ENCODE results near the gene THG1L. TPM values are rescaled to one million over a fixed set of nuclear protein-coding genes. Genes with fewer than 3 reads are reported as not detected.

Gene THG1L
- polyA plus RNA-seq, 1 of the 3 experiments (the other 2 are of a cell fraction): 37.0 TPM

GRCh38 chr5:157745041-157745456 is 13.8 kb downstream of the THG1L start:
- H3K79me2 ChIP-seq (ENCODE audit: insufficient read depth): peaks cover 52% of the 10 kb centered on the region; the same call in 1 of the 2 replicates
- H3K4me2 ChIP-seq: peak overlapping the region; percentile 83
- peaks cover 12 to 18% of the 10 kb centered on the region in 2 experiments; a peak in 3 of 4 replicates for H3K4me1 ChIP-seq (ENCODE audit: control insufficient read depth in 1 of 2, insufficient read depth in 2 of 2, low read depth in 1 of 2, low read length in 1 of 2)
- no peaks in the 10 kb centered on the region for H3K27me3 ChIP-seq (ENCODE audit: insufficient read depth)
- peaks cover 0 to 1% of the 10 kb centered on the region in 2 experiments for H3K36me3 ChIP-seq (replicated peaks in 1 of 2; ENCODE audit: control insufficient read depth in 1 of 2, insufficient read depth in 2 of 2, low read length in 1 of 2)
- peaks cover 21% of the 10 kb centered on the region for H3F3A ChIP-seq (replicated peaks; ENCODE audit: insufficient read depth)
- TF ChIP-seq PBX3 (IDR thresholded peaks at IDR 0.05) (no peak), RCOR1 (IDR thresholded peaks at IDR 0.05; ENCODE audit: low read length) (peak; percentile 74), GATA2 (CRISPR knock-in tag; IDR thresholded peaks at IDR 0.05) (peak; percentile 42), TCF12 (IDR thresholded peaks at IDR 0.05) (peak; percentile 16; the same call in 1 of the 2 replicates), CTCF (IDR thresholded peaks at IDR 0.05) (no peak)
- H3K9me3 ChIP-seq: no peaks in the 10 kb centered on the region
- peak overlapping the region; percentile 74; the same call in 1 of the 2 replicates for H2AFZ ChIP-seq (ENCODE audit: low read depth)
- CTCF ChIA-PET: interaction anchor here (0.7 to 3.6 kb wide), 5 partner anchors 9 to 349 kb away, joined by 3 to 41 read pairs (median 4); no protein-coding TSS in a partner anchor
- POLR2A ChIA-PET: no interaction called here
- H3K27ac ChIP-seq (ENCODE audit: low read depth in 2 of 2, low read length in 1 of 2): peak overlapping the region in 1 of 2 experiments; percentile 56; a peak in 2 of 4 replicates
- H4K20me1 ChIP-seq (ENCODE audit: insufficient read depth): no peaks in the 10 kb centered on the region
- peak overlapping the region; percentile 76 to 83; a peak in 3 of 4 replicates for H3K4me3 ChIP-seq (ENCODE audit: low read depth in 2 of 2, low read length in 1 of 2)
- no peaks in the 10 kb centered on the region for H3K9me2 ChIP-seq
- H3K9ac ChIP-seq: peak overlapping the region; percentile 73; the same call in 1 of the 2 replicates
- peak; percentile 62 for DNase-seq
- 78% methylated on average over 4 of the region's 4 CpGs for WGBS (ENCODE audit: low lambda C conversion rate)

GRCh38 chr5:157747173-157747740 is 16.0 kb downstream of the THG1L start:
- H4K20me1 ChIP-seq (ENCODE audit: insufficient read depth): no peaks in the 10 kb centered on the region
- no peak overlapping the region; the same call in 1 of the 2 replicates for H2AFZ ChIP-seq (ENCODE audit: low read depth)
- 97% methylated on average over 6 of the region's 6 CpGs for whole genome bisulfite sequencing (ENCODE audit: low lambda C conversion rate)
- ChIA-PET POLR2A (no interaction called here), CTCF (interaction anchor here (3.2 kb wide), 1 partner anchor 15 kb away, joined by 23 read pairs; no protein-coding TSS in a partner anchor)
- no peak overlapping the region for H3K9ac ChIP-seq
- H3K9me2 ChIP-seq: no peaks in the 10 kb centered on the region
- H3K4me2 ChIP-seq: no peak overlapping the region
- no peaks in the 10 kb centered on the region for H3K9me3 ChIP-seq
- no peaks in the 10 kb centered on the region for H3K27me3 ChIP-seq (ENCODE audit: insufficient read depth)
- peaks cover 66% of the 10 kb centered on the region for H3K79me2 ChIP-seq (ENCODE audit: insufficient read depth)
- H3K27ac ChIP-seq (ENCODE audit: low read depth in 2 of 2, low read length in 1 of 2): peak overlapping the region in 1 of 2 experiments; percentile 81; a peak in 1 of 4 replicates
- H3K4me3 ChIP-seq (ENCODE audit: low read depth in 2 of 2, low read length in 1 of 2): no peak overlapping the region
- H3K4me1 ChIP-seq (ENCODE audit: control insufficient read depth in 1 of 2, insufficient read depth in 2 of 2, low read depth in 1 of 2, low read length in 1 of 2): peaks cover 15 to 18% of the 10 kb centered on the region in 2 experiments; a peak in 3 of 4 replicates
- TF ChIP-seq RAD21 (IDR thresholded peaks at IDR 0.05; ENCODE audit: low read length) (no peak), MEF2A (IDR thresholded peaks at IDR 0.05; ENCODE audit: borderline replicate concordance, low read depth) (no peak), SMC3 (IDR thresholded peaks at IDR 0.05; ENCODE audit: low read depth, low read length) (no peak), POLR2AphosphoS5 (IDR thresholded peaks at IDR 0.05; ENCODE audit: low read depth, low read length) (no peak), USF2 (IDR thresholded peaks at IDR 0.05; ENCODE audit: borderline replicate concordance, low read depth, low read length) (no peak), EZH2phosphoT487 (IDR thresholded peaks at IDR 0.05; ENCODE audit: borderline replicate concordance, low read depth) (no peak), FOXJ3 (CRISPR knock-in tag; IDR thresholded peaks at IDR 0.05) (no peak), USF1 (IDR thresholded peaks at IDR 0.05; ENCODE audit: borderline replicate concordance, low read depth) (no peak), TAF1 (IDR thresholded peaks at IDR 0.05; ENCODE audit: borderline replicate concordance, low read depth, low read length) (no peak), NRF1 (IDR thresholded peaks at IDR 0.05; ENCODE audit: low read depth, low read length) (no peak)
- H3F3A ChIP-seq (replicated peaks; ENCODE audit: insufficient read depth): peaks cover 18% of the 10 kb centered on the region
- peaks cover 0 to 10% of the 10 kb centered on the region in 2 experiments for H3K36me3 ChIP-seq (replicated peaks in 1 of 2; ENCODE audit: control insufficient read depth in 1 of 2, insufficient read depth in 2 of 2, low read length in 1 of 2)
- DNase-seq: no peak

All from SK-N-SH (cell line).